Inferior parietal cortex (tissue), 1 donor: ENCODE data around the gene APBB1.
"Not testable (repeated sequence)": the region's sequence is repeated elsewhere in the genome, so short reads cannot be mapped to it uniquely, and the experiment has no call there.

Source experiments
- DNase-seq: peaks from one replicate; pipeline ENCODE4 v3.0.0-alpha.2; 2016; ENCODE audit errors: extremely low spot score

The APBB1 gene

DNA sequence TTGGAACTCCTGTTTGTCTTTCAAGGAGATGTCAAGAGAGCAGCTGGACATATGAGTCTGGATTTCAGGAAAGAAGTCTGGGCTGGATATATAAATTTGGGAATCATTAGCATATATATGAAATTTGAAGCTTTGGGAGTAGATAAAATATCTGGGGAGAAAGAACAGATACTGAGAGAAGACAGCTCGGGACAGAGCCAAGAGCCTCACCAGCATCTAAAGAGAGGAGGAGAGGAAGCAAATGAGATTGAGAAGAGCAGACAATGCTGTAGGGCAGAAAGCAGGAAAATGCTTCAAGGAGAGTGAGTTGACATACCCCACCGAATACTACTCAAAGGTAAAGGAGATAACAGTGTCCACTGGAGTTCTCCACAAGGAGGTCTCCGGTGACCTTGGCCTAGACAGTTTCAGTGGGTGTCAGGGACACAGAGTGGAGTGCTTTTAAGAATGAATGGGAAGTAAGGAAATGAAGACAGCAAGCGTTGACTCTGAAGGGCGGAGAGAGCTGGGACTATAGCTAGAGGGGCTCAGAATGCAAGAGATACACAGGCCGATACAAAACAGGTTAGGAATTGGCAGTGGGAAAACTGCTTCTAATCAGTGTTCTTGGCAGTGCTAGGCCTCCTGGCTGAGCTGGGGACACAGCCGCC lies 862 bp downstream of the APBB1 start:
- DNase-seq = no peak

DNA sequence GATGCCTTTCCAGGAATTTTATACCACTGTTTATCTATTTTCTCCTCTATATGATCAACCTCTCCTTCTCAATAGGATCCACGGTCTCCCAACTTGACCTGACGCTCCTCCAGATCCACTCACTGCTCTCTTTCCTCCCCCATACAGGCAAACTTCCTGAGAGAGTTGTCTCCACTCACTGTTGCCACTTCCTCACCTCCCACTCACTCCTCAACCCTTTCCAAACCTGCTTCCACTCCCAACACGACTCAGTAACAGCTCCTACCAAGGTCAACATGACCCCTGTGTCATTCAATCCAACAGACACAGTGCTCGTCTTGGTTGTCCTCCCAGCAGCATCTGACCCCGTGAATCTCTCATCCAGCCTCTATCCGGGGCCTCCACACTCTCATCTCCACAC lies 3.1 kb downstream of the APBB1 start:
- no peak for DNase-seq

DNA sequence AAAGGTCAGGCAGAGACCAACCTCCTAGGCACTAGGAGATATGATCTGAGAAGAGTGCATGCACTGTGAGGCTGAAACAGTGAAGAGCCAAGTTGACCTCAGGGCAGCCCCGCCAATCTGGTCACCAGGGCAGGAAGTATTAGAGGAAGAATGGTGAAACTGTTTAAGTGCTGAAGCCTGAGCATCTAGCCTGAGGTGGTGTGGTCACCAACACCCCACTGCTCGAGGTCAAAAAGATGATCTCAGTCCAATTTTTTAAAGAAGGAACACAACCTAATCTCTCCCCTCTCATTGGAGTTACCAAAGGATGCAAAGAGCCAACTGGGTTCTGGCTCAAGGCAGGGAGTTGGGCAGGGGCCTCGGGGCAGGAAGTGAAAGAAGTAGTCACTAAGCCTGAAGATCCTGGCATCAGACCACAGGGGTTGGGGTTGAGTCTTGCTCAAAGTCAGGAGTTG lies 4.0 kb downstream of the APBB1 start:
- DNase-seq = no peak

DNA sequence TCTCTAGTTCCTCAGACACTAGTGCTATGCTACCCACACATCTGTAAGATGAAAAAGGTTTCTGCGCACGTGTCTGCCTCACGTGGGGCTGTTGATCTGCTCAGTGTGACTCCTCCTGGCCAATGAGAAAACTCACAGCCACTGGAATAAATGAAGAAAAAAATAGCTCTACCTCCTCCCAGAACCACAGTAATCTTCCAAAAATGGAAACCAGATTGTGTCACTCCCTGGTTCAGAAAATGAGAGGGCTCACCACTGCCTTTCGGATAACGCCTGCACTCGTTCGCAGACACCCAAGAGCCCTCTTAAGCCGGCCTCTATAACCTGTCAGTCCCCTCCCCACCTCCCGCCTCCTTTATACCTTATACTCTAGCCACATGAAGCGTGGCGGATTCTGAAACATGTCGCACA lies 5.1 kb downstream of the APBB1 start:
- DNase-seq = peak; percentile 68

DNA sequence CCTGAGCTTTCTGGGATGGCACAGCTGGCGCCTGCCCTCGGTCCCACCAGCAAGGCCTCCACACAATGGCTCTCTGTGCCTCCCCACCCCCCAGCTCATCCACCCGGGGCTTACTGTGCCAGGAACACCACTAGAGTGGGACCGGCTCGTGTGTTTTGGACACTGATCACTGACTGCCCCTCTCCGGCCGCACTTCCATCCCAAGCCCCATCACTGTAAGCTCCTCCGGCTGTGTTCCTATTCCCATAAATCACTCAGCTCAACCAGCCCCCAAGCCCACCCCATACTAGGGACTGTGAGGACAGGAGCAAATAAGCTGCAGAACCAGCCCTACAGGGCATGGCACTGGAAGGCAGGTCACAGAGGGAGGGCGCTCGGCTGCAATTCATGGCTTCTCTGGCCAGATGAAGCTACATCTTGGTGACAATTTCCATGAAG lies 7.3 kb downstream of the APBB1 start:
- peak; percentile 64 for DNase-seq

DNA sequence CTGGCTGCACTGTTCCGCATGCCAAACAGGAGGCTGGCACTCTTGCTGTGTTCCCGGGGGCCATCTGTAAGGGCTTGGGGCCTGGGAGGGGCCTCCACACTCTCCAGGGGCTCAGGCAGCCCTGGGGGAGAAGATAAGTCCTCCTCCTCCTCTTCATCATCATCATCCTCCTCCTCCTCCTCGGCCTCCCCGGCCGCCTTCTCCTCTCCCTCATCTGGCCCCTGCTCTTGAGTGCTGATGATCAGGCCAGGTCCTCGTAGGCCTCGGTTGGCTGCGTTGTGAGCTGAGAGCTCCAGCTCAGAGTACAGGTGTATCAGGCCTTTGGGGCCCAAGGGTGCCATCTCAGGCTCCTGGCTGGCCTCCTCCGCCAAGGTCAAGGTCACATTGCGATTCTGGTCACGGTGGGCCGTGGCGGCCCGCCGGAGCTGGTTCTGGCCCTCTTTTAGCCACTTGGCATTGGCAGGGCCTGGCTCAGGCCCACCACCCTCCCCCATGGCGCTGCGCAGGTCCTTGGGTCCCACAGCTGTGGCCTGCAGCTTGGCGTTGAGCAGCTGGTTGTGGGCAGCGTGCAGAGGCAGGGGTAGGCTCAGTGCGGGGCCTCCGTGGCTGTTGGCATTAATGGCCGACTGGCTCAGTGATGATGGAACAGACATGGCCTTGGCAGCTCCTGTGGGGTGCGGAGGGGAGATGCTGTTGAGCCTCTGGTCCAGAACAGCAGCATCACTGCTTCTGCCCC lies 8.0 kb downstream of the APBB1 start:
- DNase-seq = no peak

DNA sequence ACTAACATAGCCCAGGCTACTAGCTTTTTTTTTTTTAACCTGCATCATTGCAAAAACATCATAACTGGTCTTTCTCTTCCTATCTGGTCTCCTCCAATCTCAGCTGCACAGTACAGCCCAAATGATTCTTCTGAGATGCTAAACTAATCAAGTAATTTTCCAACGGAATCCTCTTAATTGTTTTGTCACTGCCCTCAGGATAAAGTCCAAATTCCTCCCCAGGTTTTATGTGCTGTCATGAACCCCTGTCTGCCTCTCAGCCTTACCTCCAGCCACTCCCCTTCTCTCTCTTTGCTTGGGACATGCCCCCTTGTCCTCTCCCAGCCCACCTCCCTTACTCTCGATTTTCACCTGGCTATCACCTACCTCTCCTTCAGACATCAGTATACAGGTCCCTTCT lies 12.5 kb downstream of the APBB1 start:
- DNase-seq = no peak

DNA sequence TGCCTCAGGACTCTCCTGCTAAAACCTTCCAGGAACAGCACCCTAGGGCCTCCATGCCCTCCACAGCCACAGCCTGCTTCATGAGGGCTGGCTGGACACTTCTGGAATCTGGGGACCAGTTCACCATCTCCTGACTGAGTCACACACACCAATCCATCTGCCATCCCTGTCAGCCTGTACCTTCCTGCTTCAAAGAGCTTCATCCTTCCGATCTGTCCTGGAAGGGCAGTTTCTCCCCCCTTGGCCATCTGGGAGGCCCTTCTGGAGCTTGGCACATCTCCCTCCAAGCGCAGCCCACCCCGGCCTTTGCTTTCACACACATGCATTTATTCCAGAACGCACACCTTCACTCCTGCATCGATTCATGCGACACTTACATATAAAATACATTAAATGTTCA lies 13.0 kb downstream of the APBB1 start:
- DNase-seq = no peak

DNA sequence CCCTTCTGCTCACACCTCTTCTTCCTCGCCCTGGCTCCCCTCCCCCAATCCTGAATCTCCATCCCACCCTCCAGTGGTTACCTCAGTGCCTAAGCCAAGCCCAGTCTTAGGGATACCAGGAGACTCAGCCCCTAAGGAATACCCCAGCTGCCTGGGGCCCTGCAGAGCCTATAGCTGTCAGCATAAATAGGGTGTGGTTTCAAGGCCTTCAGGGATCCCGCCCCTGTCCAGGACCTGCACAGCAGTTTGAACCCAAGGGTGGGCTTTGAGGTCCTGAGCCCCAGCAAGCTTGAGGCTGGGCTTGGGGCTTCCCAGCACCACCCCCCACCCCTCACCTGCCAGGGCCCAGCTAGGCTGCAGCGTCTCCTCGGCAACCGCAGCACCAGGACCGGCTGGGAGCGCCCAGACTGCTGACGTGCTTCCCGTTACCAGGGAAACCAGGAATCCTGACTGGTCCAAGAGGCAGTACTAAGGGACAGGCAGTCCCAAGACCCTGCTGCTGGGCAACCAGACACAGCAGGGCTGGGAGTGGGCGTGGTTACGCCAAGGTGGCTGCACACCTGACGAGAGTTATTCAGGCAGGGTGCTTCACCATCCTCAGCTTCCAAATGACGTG lies 13.7 kb downstream of the APBB1 start:
- DNase-seq = no peak

DNA sequence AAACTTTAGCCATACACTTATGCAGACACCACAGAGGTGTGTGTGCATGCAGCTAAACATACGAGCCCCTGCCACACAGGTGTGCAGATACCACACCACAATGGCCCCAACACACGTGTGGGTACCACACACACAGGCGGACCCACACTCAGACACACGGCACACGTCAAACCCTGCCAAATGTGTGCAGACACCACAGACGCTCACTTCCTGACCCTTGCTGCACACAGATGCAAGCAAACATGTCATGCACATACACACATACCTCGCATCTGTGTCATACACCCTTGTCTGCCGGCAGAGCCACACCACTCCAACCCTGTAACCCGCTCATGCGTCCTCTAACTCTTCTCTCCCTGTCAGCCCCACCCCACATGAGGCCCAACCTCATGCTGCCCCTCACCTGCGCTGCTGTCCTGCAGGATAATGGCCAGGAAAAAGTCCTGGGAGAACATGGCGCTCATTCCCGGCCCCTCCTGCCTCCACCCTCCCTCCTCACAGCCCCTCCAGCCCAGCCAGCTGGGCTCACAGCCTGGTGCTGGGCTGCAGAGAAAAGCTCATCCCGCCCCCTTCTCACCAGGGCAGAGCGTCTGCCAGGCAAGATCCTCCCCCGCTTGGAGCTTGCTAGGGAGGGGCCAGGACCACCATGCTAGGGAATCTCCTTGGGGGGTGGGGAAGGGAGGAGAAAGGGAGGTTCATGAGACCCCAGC lies 14.4 kb downstream of the APBB1 start:
- DNase-seq = no peak

DNA sequence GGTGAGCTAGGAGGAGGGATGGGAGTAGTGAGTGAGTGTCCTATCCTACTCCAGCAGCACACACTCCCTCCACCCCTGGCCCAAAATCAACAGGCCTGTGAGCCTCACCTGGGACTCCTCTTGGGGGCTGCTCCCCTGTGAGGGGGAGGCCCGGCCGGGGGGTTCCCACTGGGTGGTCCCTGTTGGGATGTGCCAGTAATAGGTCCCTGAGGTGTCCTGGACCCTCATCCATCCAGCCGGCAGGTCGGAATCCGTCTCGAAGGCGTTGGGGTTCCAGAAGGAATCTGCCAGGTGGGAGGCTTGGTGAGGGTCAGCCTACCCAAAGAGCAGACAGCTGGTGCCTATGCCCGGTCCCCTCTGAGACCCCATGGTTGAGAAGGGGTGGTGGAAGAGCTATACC lies 15.4 kb downstream of the APBB1 start:
- no peak for DNase-seq

DNA sequence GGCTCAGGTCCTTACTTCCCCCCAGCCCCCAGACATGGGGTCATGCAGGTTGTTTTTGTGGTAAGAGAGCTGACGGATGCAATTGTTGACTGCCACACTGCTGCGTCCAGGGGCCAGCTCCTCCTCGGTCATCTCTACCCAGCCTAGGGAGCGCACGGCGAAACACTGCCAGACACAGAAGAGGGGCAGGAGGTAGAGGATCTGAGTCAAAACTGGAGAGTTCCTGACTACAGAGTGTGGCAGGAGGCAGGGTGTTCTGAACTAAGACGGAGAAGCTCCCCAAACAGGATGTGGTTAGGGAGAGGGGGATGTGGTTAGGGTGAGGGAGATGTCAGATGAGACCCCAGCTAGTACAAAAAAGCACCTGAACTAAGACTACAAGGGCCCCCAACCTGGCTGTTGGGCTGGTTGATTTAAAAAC lies 16.3 kb downstream of the APBB1 start:
- no peak for DNase-seq

DNA sequence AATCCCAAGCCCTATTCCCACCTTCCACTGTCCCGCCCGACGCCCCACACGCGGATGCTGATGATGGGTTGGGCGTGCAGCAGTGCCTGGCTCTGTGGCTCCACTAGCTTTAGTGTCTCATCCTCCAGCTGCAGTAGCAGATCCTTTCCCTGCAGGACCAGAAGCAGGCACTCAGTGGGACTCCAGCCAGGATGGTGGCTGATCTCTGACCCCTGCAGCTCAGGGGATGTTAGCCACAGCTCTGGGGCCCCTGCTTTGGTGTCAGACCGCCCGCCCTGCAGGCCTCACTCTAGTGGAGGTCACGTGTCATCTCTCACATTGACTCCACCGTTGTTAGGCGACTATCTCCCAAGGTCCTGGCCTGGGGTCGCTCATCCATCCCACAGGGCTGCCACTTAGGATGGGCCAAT lies 16.8 kb downstream of the APBB1 start:
- DNase-seq = no peak

DNA sequence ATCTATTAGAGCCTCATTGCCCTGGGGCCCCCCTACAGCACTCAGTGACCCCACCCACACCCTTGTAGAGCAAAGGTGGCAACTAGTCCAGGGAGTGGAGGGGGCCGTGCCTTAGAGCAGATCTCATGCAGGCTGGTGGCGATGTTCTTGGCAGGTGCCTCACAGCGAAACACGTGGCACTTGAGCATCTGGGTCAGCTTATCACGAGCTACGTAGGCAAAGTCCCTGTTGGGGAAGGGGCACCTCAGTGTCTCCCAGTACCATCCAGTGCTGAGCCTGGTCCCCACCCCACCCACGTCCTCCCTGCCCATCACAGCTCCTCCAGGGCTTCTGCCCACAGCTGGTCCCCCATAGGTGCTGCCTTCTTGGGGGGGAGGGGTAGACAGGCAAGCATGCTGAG lies 17.4 kb downstream of the APBB1 start:
- DNase-seq = no peak

DNA sequence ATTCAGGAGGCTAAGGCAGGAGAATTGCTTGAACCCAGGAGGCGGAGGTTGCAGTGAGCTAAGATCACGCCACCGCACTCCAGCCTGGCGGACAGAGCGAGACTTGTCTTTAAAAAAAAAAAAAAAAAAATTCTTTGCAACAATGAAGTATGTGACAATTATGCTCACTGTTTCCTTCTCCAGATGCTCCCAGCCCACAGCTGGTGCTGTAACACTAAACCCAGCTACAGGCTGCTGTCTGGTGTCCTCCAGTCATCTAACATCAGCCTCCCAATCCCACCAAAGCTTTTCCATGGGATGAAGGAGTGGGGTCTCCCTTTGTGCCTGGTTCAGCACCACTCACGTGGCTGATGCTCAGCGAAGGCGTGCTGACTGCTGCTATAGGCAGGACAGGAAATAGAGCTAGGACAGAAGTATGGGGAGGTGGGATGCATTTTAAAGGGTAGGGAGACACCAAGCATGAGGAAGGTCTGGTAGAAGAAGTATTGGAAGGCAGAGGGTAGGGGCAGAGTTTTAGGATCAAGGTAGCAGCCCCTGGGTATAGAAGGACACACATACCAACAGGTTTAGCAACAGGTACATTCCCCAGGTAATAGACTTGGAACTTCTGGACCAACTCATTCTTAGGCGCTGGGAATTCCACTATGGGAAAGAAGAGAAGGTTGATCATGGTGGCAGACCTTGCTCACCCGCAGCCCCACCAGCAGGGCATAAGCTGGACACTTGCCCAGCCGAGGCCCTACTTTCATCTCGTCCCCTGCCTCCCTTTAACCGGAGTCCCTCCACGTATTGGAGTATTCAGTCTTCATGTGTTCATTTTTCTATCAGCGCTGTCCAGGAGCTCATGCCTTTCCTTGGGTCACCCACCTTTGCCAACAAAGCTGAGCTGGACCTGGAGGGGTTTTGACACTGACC lies 18.2 kb downstream of the APBB1 start:
- no peak for DNase-seq

DNA sequence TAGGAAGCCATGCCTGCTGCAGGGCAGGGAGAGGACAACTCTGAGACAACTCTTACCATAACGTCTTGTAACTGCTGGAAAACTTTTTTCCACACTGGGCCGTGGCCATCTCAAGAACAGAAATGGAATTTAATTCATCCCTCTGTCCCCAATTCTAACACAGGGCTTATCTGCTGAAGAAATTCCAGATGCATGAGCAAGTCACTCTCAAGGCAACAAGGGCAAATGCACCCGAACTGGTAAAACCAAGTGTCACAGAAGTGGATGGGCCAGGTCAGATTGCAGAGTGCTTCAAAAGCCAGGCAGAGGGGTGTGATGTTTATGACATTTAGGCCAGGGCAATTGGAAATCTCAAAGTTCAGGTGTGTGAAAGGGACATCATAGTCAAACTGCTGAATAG lies 21.3 kb downstream of the APBB1 start:
- DNase-seq = no peak

DNA sequence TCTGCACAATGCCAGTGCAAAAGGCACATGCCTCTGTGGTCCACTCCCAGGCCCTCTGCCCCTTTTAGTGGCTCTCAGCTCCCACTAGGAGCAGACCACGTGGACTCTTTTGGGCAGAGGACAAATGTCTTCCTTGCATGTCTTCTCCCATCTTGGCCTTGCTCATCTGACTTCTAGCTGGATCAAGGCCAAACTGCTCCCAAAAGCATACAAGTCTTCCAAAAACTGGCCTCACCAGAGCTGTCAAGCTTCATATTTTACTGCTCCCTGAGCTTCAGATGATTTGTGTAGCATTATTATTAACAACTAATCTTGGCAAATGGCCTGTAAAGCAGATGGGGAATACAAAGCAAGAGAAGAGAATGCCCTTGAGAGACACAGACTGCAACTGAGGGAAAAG lies 21.7 kb downstream of the APBB1 start:
- no peak for DNase-seq

DNA sequence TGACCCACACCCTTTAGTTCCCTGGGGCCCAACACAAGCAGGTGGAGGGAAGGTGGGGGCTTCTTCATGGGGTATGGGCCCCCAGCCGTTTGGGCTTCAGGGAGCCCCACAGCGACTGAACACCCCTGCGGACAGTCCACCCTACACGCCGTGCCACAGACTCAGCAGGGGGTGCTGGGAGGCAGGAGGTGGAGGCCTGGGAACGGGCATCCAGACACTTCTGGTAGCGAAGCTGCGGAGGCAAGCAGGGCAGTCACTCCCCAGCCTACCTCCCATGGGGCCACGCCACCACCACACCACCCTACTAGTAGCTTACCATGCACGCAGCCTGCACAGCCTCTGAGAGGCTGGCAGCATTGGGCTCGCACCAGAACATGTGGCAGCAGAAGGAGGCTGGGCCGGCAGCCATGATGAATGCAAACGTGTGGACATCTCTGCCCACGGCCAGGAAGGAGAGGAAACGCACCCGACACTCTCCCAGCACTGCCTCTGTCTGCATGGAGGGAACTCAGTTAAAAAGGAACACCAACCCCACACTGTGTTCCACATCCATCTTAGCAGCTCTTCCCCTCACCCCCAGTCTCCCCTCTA lies 23.3 kb downstream of the APBB1 start:
- no peak for DNase-seq

DNA sequence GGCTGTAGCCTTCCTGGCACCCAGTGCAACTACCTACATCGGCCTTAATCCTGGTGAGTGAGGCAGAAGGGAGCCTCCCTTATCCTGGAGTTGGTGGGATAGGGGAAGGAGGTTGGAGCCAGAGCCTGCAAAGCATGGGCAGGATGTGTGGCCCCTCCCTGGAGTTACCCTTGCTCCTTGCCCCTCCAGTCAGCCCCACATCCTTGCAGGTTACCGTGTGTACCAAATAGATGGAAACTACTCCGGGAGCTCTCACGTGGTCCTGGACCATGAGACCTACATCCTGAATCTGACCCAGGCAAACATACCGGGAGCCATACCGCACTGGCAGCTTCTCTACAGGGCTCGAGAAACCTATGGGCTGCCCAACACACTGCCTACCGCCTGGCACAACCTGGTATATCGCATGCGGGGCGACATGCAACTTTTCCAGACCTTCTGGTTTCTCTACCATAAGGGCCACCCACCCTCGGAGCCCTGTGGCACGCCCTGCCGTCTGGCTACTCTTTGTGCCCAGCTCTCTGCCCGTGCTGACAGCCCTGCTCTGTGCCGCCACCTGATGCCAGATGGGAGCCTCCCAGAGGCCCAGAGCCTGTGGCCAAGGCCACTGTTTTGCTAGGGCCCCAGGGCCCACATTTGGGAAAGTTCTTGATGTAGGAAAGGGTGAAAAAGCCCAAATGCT lies 24.8 kb downstream of the APBB1 start:
- DNase-seq = no peak

DNA sequence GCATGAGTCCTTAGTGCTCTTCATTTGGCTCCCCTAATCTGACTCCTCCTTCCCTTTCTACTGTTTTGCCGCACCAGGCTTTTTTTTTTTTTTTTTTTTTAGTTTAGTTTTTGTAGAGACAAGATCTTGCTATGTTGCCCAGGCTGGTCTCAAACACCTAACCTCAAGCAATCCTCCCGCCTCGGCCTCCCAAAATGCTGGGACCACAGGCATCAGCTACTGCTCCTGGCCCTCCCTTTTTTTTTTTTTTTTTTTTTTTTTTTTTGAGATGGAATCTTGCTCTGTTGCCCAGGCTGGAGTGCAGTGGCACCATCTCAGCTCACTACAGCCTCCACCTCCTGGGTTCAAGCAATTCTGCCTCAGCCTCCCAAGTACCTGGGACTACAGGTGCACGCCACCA lies 26.6 kb downstream of the APBB1 start:
- DNase-seq = not testable (repeated sequence)
